Measurements from ENCODE around the gene CXCR4.

Gene CXCR4

GRCh38 chr2:136149011-136149410 lies 31.1 kb upstream of the CXCR4 start:
- Histone ChIP-seq H3K9me3 (ENCODE audit: low read length) (no peaks in the 10 kb centered on the region), H3F3A (ENCODE audit: insufficient read depth, low read length) (no peaks in the 10 kb centered on the region), H3K27ac (ENCODE audit: low read depth, low read length, poor library complexity, severe bottlenecking) (no peak overlapping the region), H3K4me2 (ENCODE audit: low read length) (no peak overlapping the region), H4K20me1 (ENCODE audit: insufficient read depth, low read length) (no peaks in the 10 kb centered on the region), H3K27me3 (ENCODE audit: insufficient read depth, low read length) (no peaks in the 10 kb centered on the region), H3K79me2 (ENCODE audit: insufficient read depth, low read length) (no peaks in the 10 kb centered on the region), H2AFZ (ENCODE audit: low read length) (no peak overlapping the region), H3K4me1 (ENCODE audit: insufficient read depth, low read length, severe bottlenecking) (peaks cover 16% of the 10 kb centered on the region), H3K9ac (ENCODE audit: low read length) (no peak overlapping the region), H3K36me3 (ENCODE audit: insufficient read depth, low read length) (no peaks in the 10 kb centered on the region), H3K9me2 (ENCODE audit: low read depth, low read length) (no peaks in the 10 kb centered on the region), H3K4me3 (ENCODE audit: low read depth, low read length, poor library complexity, severe bottlenecking) (no peak overlapping the region)
- TF ChIP-seq EZH2 (IDR thresholded peaks at IDR 0.05; ENCODE audit: borderline replicate concordance, low read length) (no peak), CTCF (IDR thresholded peaks at IDR 0.05; ENCODE audit: low read length) (no peak)

- Histone ChIP-seq H3K27me3 (ENCODE audit: insufficient read depth, low read length) (no peaks in the 10 kb centered on the region), H3K4me1 (ENCODE audit: insufficient read depth, low read length, severe bottlenecking) (peaks cover 26% of the 10 kb centered on the region), H3K9me3 (ENCODE audit: low read length) (no peaks in the 10 kb centered on the region), H3K4me2 (ENCODE audit: low read length) (no peak overlapping the region), H3K79me2 (ENCODE audit: insufficient read depth, low read length) (no peaks in the 10 kb centered on the region), H3K9me2 (ENCODE audit: low read depth, low read length) (no peaks in the 10 kb centered on the region), H2AFZ (ENCODE audit: low read length) (no peak overlapping the region), H4K20me1 (ENCODE audit: insufficient read depth, low read length) (no peaks in the 10 kb centered on the region), H3K4me3 (ENCODE audit: low read depth, low read length, poor library complexity, severe bottlenecking) (no peak overlapping the region), H3K36me3 (ENCODE audit: insufficient read depth, low read length) (no peaks in the 10 kb centered on the region), H3K9ac (ENCODE audit: low read length) (no peak overlapping the region), H3F3A (ENCODE audit: insufficient read depth, low read length) (no peaks in the 10 kb centered on the region), H3K27ac (ENCODE audit: low read depth, low read length, poor library complexity, severe bottlenecking) (no peak overlapping the region)
- TF ChIP-seq EZH2 (IDR thresholded peaks at IDR 0.05; ENCODE audit: borderline replicate concordance, low read length) (no peak), CTCF (IDR thresholded peaks at IDR 0.05; ENCODE audit: low read length) (no peak)
These were observed 28.6 kb upstream of the CXCR4 start for GRCh38 chr2:136146564-136146963.

GRCh38 chr2:136143603-136144451 lies 25.9 kb upstream of the CXCR4 start:
- H3K9me2 ChIP-seq (ENCODE audit: low read depth, low read length): no peaks in the 10 kb centered on the region
- H3K9me3 ChIP-seq (ENCODE audit: low read length): no peaks in the 10 kb centered on the region
- H3K9ac ChIP-seq (ENCODE audit: low read length): no peak overlapping the region
- no peaks in the 10 kb centered on the region for H3K79me2 ChIP-seq (ENCODE audit: insufficient read depth, low read length)
- no peaks in the 10 kb centered on the region for H4K20me1 ChIP-seq (ENCODE audit: insufficient read depth, low read length)
- no peaks in the 10 kb centered on the region for H3K27me3 ChIP-seq (ENCODE audit: insufficient read depth, low read length)
- no peak for TF ChIP-seq EZH2 (IDR thresholded peaks at IDR 0.05; ENCODE audit: borderline replicate concordance, low read length)
- no peak for TF ChIP-seq CTCF (IDR thresholded peaks at IDR 0.05; ENCODE audit: low read length)
- no peaks in the 10 kb centered on the region for H3F3A ChIP-seq (ENCODE audit: insufficient read depth, low read length)
- no peak overlapping the region for H3K4me3 ChIP-seq (ENCODE audit: low read depth, low read length, poor library complexity, severe bottlenecking)
- H2AFZ ChIP-seq (ENCODE audit: low read length): no peak overlapping the region
- H3K4me1 ChIP-seq (ENCODE audit: insufficient read depth, low read length, severe bottlenecking): peaks cover 45% of the 10 kb centered on the region
- no peaks in the 10 kb centered on the region for H3K36me3 ChIP-seq (ENCODE audit: insufficient read depth, low read length)
- H3K27ac ChIP-seq (ENCODE audit: low read depth, low read length, poor library complexity, severe bottlenecking): peak overlapping the region; percentile 12
- no peak overlapping the region for H3K4me2 ChIP-seq (ENCODE audit: low read length)
